Mesendoderm (in vitro differentiated cells): ENCODE data around the gene LYPD6.
A peak's percentile ranks its signal among the peaks of the same experiment; 100 is the strongest.

Experiments used
- DNase-seq: peaks from one replicate; pipeline ENCODE4 v3.0.0; 2013
- H2AK5ac ChIP-seq: 2 replicates; pipeline ENCODE4 v1.6.1; 2013; ENCODE audit warnings: low read length, inconsistent platforms
- H2BK120ac ChIP-seq: 2 replicates; pipeline ENCODE4 v1.6.1; 2013; ENCODE audit warnings: low read depth, mild to moderate bottlenecking, low read length, moderate library complexity, mixed read lengths
- H2BK15ac ChIP-seq: replicated peaks from 2 replicates; pipeline ENCODE4 v1.6.1; 2013; ENCODE audit warnings: low read depth, mild to moderate bottlenecking, moderate library complexity
- H2BK5ac ChIP-seq: 2 replicates; pipeline ENCODE4 v1.6.1; 2013; ENCODE audit warnings: low read length, inconsistent platforms
- H3K18ac ChIP-seq: 2 replicates; pipeline ENCODE4 v1.6.1; 2013; ENCODE audit warnings: mild to moderate bottlenecking, low read length, mixed read lengths
- H3K23ac ChIP-seq: one replicate; pipeline ENCODE4 v1.6.1; 2013; ENCODE audit warnings: low read length
- H3K27ac ChIP-seq: 2 replicates; pipeline ENCODE4 v1.5.1; 2013; ENCODE audit warnings: low read depth, mild to moderate bottlenecking, inconsistent platforms, low read length, moderate library complexity
- H3K27me3 ChIP-seq: 2 replicates; pipeline ENCODE4 v1.6.1; 2013; ENCODE audit warnings: low read length, control low read depth, mild to moderate bottlenecking, inconsistent platforms; ENCODE audit not compliant: insufficient read depth, poor library complexity
- H3K36me3 ChIP-seq: 2 replicates; pipeline ENCODE4 v1.6.1; 2013; ENCODE audit warnings: low read length, inconsistent platforms; ENCODE audit not compliant: control insufficient read depth, insufficient read depth
- H3K4ac ChIP-seq: one replicate; pipeline ENCODE4 v1.6.1; 2013; ENCODE audit warnings: low read depth, mild to moderate bottlenecking, low read length, moderate library complexity
- H3K4me1 ChIP-seq: 2 replicates; pipeline ENCODE4 v1.6.1; 2013; ENCODE audit warnings: low read depth, low read length, inconsistent platforms; ENCODE audit not compliant: control insufficient read depth
- H3K4me2 ChIP-seq: 2 replicates; pipeline ENCODE4 v1.6.1; 2013; ENCODE audit warnings: low read length
- H3K4me3 ChIP-seq: 2 replicates; pipeline ENCODE4 v1.5.1; 2013; ENCODE audit warnings: mild to moderate bottlenecking, low read length
- H3K56ac ChIP-seq: one replicate; pipeline ENCODE4 v1.6.1; 2013; ENCODE audit warnings: low read length
- H3K79me1 ChIP-seq: 2 replicates; pipeline ENCODE4 v1.6.1; 2013; ENCODE audit warnings: low read length, inconsistent platforms
- H3K79me2 ChIP-seq: 2 replicates; pipeline ENCODE4 v1.6.1; 2013; ENCODE audit warnings: mild to moderate bottlenecking, low read length; ENCODE audit not compliant: control insufficient read depth, insufficient read depth
- H3K9ac ChIP-seq: 2 replicates; pipeline ENCODE4 v1.6.1; 2013; ENCODE audit warnings: low read length, inconsistent platforms
- H4K5ac ChIP-seq: one replicate; pipeline ENCODE4 v1.6.1; 2013; ENCODE audit warnings: low read length
- H4K8ac ChIP-seq: one replicate; pipeline ENCODE4 v1.6.1; 2013; ENCODE audit warnings: low read depth, mild to moderate bottlenecking, control low read depth, low read length, moderate library complexity
- WGBS: extraction: QIAGEN DNeasy Blood & Tissue Kit; methylation state at CpG from one replicate; pipeline ENCODE4 v1.1.7; 2013; ENCODE audit warnings: low lambda C conversion rate, missing lambda C conversion rate; ENCODE audit not compliant: insufficient coverage; ENCODE audit errors: extremely low coverage; 5-methylcytosine and 5-hydroxymethylcytosine counted together

Gene LYPD6

DNA sequence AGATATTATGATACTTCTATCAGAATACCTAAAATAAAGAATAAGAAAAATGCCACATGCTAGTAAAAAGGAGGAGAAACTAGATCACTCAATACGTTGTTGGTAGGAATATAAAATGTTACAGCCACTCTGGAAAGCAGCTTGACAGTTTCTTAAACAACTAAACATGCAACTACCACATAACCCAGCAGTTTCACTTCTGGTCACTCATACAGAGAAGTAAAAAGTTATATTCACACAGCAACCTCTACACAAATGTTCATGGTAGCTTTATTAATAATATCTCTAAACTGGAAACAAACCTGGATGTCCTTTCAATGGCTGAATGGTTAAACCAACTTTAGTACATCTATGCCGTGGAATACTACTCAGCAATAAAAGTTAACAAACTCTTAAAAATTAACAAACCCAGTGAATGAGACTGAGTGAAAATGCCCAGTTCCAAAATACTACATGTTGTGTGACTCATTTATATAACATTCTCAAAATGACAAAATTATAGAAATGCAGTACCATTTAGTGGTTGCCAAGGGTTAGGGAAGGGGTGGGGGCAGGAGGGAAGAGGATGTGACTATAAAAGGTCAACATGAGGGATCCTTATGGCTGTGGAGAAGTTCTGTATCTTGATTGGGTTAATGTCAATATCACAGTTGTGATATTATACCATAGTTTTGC is 133.1 kb downstream of the LYPD6 start:
- Histone ChIP-seq H2BK15ac (no peak overlapping the region), H3K79me2 (no peaks in the 10 kb centered on the region), H3K23ac (no peak overlapping the region), H3K27ac (no peak overlapping the region), H3K18ac (no peak overlapping the region), H3K4me1 (peaks cover 9% of the 10 kb centered on the region), H4K8ac (no peak overlapping the region), H4K5ac (no peak overlapping the region), H2BK5ac (no peak overlapping the region), H3K79me1 (no peaks in the 10 kb centered on the region), H3K27me3 (no peaks in the 10 kb centered on the region), H3K4ac (no peak overlapping the region), H3K4me2 (no peak overlapping the region), H2AK5ac (no peak overlapping the region), H3K9ac (no peak overlapping the region), H2BK120ac (no peak overlapping the region), H3K56ac (no peak overlapping the region), H3K4me3 (no peak overlapping the region), H3K36me3 (no peaks in the 10 kb centered on the region)
- DNase-seq: no peak
- WGBS: no CpG with 5 or more reads among the region's 2 CpGs

DNA sequence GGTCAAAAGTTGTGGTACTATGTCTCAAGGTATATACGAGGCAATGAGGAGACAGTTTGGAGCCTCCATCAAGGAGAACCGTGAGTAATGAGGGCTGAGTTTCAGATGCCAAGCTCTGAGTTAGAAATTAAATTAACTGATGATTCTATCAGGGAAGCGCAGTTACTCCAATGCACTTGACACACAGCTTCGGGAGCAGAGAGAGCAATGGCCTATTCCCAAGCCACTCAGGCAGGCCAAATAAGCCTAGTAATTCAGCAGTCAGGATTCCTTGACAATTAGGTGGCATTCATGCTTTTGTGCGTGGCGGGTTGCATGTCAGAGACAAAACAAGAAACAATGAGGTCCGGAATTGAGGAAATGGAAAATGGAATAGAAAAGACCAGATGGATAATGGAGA is 134.0 kb downstream of the LYPD6 start:
- no peak for DNase-seq
- Histone ChIP-seq H3K27me3 (no peaks in the 10 kb centered on the region), H3K23ac (no peak overlapping the region), H3K4ac (no peak overlapping the region), H3K56ac (no peak overlapping the region), H3K27ac (no peak overlapping the region), H3K36me3 (no peaks in the 10 kb centered on the region), H3K4me3 (no peak overlapping the region), H2BK120ac (no peak overlapping the region), H3K4me1 (peaks cover 9% of the 10 kb centered on the region), H4K5ac (no peak overlapping the region), H3K9ac (no peak overlapping the region), H3K4me2 (no peak overlapping the region), H3K79me2 (no peaks in the 10 kb centered on the region), H3K18ac (no peak overlapping the region), H3K79me1 (no peaks in the 10 kb centered on the region), H2BK5ac (peak overlapping the region; percentile 1), H4K8ac (no peak overlapping the region), H2BK15ac (no peak overlapping the region), H2AK5ac (no peak overlapping the region)
- WGBS: no CpG with 5 or more reads among the region's 7 CpGs

DNA sequence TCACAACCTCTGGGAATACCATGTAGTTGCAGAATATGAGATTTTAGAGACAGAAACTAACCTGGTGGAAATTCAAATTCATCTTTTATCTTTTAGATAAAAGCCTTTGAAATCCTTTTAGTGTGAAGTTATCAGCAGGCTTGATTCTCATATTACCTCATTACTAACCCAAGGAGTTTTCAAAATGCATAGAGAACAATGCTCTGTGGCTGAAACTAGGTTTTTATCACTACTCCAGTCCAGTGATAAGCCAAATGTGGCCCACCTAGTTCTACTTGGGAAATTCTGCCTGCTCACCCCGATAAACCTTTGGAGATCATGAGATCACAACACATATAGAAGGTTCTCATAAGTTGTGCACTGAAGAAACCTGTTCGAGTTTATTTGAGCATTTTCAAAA is 135.5 kb downstream of the LYPD6 start:
- Histone ChIP-seq H3K4me1 (peaks cover 9% of the 10 kb centered on the region), H3K56ac (no peak overlapping the region), H3K4me2 (no peak overlapping the region), H3K9ac (no peak overlapping the region), H2BK120ac (no peak overlapping the region), H3K27ac (no peak overlapping the region), H3K23ac (no peak overlapping the region), H3K18ac (no peak overlapping the region), H2BK5ac (no peak overlapping the region), H2AK5ac (no peak overlapping the region), H3K36me3 (no peaks in the 10 kb centered on the region), H4K8ac (no peak overlapping the region), H4K5ac (no peak overlapping the region), H2BK15ac (no peak overlapping the region), H3K4ac (no peak overlapping the region), H3K79me1 (no peaks in the 10 kb centered on the region), H3K27me3 (no peaks in the 10 kb centered on the region), H3K79me2 (no peaks in the 10 kb centered on the region), H3K4me3 (no peak overlapping the region)
- WGBS: no CpG with 5 or more reads among the region's 2 CpGs
- DNase-seq: peak; percentile 77

DNA sequence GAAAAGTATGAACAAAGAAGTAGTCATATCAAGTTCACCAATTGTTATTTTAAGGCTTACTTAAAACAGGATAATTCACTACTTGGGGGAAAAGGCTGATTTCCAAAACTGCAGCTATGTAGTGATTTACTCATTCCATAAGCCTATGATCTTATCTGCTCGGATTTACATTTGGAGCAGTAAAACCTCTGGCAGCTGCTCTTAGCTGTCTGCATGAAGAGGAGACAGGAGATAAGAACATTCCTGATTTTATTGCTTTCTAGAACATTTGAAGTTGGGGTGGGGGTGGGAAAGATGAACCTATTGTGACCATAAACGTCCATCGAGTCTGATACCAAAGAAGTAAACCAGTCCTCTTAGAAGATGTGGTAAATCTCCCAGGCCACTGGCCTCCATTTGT is 136.2 kb downstream of the LYPD6 start:
- H3K4me1 ChIP-seq: peaks cover 9% of the 10 kb centered on the region
- H2AK5ac ChIP-seq: no peak overlapping the region
- peak overlapping the region; percentile 31 for H4K8ac ChIP-seq
- H3K9ac ChIP-seq: no peak overlapping the region
- no peak overlapping the region for H2BK15ac ChIP-seq
- peak overlapping the region; percentile 98 for H2BK120ac ChIP-seq
- DNase-seq: peak; percentile 93
- H4K5ac ChIP-seq: no peak overlapping the region
- no peaks in the 10 kb centered on the region for H3K36me3 ChIP-seq
- H3K4ac ChIP-seq: no peak overlapping the region
- peak overlapping the region; percentile 23 for H3K27ac ChIP-seq
- no peaks in the 10 kb centered on the region for H3K79me1 ChIP-seq
- H3K27me3 ChIP-seq: no peaks in the 10 kb centered on the region
- H3K4me2 ChIP-seq: no peak overlapping the region
- H3K23ac ChIP-seq: no peak overlapping the region
- no peaks in the 10 kb centered on the region for H3K79me2 ChIP-seq
- H3K4me3 ChIP-seq: no peak overlapping the region
- no peak overlapping the region for H2BK5ac ChIP-seq
- H3K18ac ChIP-seq: no peak overlapping the region
- H3K56ac ChIP-seq: no peak overlapping the region
- no CpG with 5 or more reads among the region's 3 CpGs for WGBS

DNA sequence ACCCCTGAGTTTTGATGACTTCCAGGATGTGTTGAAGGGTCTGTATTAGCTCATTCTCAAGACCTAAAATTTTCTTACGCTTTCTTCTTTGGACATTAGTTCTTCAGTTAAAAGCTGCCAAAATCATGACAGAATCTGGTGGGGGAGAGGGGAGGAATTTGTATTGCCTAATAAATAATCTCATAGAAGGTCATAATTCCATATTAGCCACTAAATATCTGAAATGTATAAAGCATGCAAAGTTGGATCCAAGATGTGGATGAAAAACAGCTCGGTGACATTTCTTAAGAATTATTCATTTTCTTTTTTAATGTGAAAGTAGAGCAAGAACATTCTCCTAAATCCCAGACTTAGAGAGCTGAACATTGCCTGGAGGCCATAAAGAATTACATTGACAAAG is 137.0 kb downstream of the LYPD6 start:
- Histone ChIP-seq H3K4me3 (no peak overlapping the region), H3K4me2 (no peak overlapping the region)

DNA sequence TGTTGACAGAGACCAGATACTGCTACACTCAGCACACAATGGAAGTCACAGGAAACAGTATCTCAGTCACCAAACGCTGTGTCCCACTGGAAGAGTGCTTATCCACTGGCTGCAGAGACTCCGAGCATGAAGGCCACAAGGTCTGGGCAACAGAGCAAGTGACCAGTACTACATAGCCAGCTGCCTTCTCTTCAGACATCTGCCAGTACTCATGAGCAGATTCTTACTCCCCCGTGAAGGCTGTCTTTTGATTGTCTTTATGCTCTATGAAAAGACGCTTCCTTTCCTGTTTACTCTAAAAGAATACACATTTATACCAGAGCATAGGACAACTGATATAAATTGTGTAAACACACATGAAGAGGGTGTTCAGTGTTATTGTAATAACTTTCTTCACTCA is 138.2 kb downstream of the LYPD6 start:
- Histone ChIP-seq H3K27me3 (no peaks in the 10 kb centered on the region), H3K18ac (peak overlapping the region; percentile 45), H3K4me2 (no peak overlapping the region), H3K9ac (no peak overlapping the region), H3K4me1 (peaks cover 19% of the 10 kb centered on the region), H2BK5ac (no peak overlapping the region), H3K56ac (no peak overlapping the region), H3K4me3 (no peak overlapping the region), H2BK15ac (no peak overlapping the region), H3K4ac (no peak overlapping the region), H3K27ac (no peak overlapping the region), H4K8ac (no peak overlapping the region), H3K23ac (no peak overlapping the region), H3K79me2 (no peaks in the 10 kb centered on the region), H3K79me1 (no peaks in the 10 kb centered on the region), H2AK5ac (peak overlapping the region; percentile 73), H3K36me3 (no peaks in the 10 kb centered on the region), H2BK120ac (no peak overlapping the region), H4K5ac (no peak overlapping the region)
- no CpG with 5 or more reads among the region's 4 CpGs for WGBS
- no peak for DNase-seq

More for the DNA sequence above, 137.0 kb downstream of the LYPD6 start:
- Histone ChIP-seq H2BK5ac (peak overlapping the region; percentile 81), H3K23ac (no peak overlapping the region), H4K5ac (no peak overlapping the region), H3K4me1 (peaks cover 12% of the 10 kb centered on the region), H3K18ac (peak overlapping the region; percentile 35), H3K56ac (no peak overlapping the region), H2AK5ac (no peak overlapping the region), H2BK120ac (peak overlapping the region; percentile 98), H3K27me3 (no peaks in the 10 kb centered on the region), H2BK15ac (no peak overlapping the region), H3K9ac (no peak overlapping the region), H3K27ac (no peak overlapping the region), H3K4ac (no peak overlapping the region), H4K8ac (no peak overlapping the region), H3K79me1 (no peaks in the 10 kb centered on the region), H3K36me3 (no peaks in the 10 kb centered on the region), H3K79me2 (no peaks in the 10 kb centered on the region)
- WGBS: no CpG with 5 or more reads among the region's 2 CpGs
- DNase-seq: no peak
